DND-41 (cell line): ENCODE data around the gene TOR2A.

Experiments
- CTCF ChIP-seq: IDR thresholded peaks from 2 replicates; pipeline ENCODE4 v1.5.1; 2012; ENCODE audit warnings: borderline replicate concordance, low read length, moderate library complexity, mild to moderate bottlenecking; ENCODE audit not compliant: poor library complexity, severe bottlenecking; ENCODE audit errors: extremely low read depth
- EZH2 ChIP-seq: IDR thresholded peaks from 3 replicates; pipeline ENCODE4 v1.6.1; 2012; ENCODE audit warnings: borderline replicate concordance, low read depth, mild to moderate bottlenecking, moderate library complexity, low read length, inconsistent platforms; ENCODE audit not compliant: severe bottlenecking

GRCh38 chr9:127767909-127768331 lies 32.8 kb upstream of the TOR2A start:
- no peak for TF ChIP-seq CTCF
- no peak for TF ChIP-seq EZH2
